HT1080 (cell line): Measurements from ENCODE around the gene SCAMP5. TPM values are rescaled to one million over a fixed set of nuclear protein-coding genes. Genes with fewer than 3 reads are reported as not detected.

Experiments
- DNase-seq: peaks from one replicate; pipeline ENCODE4 v3.0.0-alpha.2; 2015; ENCODE audit warnings: low read depth
- total RNA-seq: library from RNA; depleted of rRNA; stranded (reverse); fragments of >200 nt; shearing (Covaris generic); gene quantifications from 2 replicates; pipeline ENCODE4 v1.2.3, GENCODE V29; 2014

The SCAMP5 gene
- total RNA-seq, 1 experiment from 2014 or later: 1.8 TPM

GRCh38 chr15:75044258-75044878 lies 49.0 kb downstream of the SCAMP5 start:
- DNase-seq: no peak

DNA sequence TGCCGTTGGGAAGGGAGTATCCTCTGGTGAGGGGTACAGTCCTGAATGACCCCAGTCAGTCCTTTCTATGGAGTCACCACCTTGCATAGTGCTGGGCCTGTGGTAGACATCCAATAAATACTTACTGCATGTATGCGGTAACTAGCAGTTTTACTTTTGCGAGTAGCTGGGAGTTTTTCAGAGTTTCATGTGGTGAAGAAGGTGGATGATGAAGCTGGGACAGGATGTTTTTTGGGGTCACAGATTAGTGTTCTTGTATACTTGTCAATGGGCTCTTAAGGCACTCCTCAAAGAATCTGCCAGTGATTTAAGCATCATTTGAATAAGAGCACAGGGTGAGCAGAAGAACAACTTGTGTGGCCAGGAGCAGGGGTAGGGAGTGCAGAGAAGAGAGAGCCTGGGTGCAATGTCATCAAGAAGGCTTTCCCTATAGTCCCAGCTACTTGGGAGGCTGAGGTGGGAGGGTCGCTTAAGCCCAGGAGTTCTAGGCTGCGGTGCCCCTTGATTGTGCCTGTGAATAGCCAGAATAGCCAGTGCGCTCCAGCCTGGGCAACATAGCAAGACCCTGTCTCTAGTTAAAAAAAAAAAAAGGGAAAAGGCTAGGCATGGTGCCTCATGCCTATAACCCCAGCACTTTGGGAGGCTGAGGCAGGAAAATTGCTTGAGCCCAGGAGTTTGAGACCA lies 50.1 kb downstream of the SCAMP5 start:
- DNase-seq: no peak

GRCh38 chr15:75048394-75048793 lies 53.0 kb downstream of the SCAMP5 start:
- DNase-seq: no peak

- no peak for DNase-seq
Measured at GRCh38 chr15:75049392-75049791, 54.0 kb downstream of the SCAMP5 start.

- DNase-seq: no peak
Measured at GRCh38 chr15:75050283-75050682, 54.9 kb downstream of the SCAMP5 start.

DNA sequence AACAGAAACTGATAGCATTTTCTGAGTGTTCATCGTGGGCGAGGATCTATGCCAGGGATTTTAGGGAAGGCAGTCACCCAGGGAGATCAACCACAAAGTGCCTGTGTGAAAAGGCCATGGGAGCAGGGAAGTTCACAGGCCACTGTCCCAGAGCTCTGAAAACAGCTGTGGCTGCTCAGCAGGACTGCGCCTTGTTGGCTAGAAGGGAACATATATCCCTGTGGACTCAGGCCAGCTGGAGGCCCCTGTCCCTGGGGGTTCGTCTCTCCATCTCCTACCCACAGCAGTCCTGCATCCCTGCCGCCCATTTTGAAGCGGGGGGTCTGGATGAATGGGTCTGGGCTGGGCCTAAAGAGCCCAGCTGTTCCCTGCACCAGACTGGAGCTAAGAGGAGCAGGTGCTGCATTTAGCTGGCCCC lies 55.8 kb downstream of the SCAMP5 start:
- DNase-seq: no peak

DNA sequence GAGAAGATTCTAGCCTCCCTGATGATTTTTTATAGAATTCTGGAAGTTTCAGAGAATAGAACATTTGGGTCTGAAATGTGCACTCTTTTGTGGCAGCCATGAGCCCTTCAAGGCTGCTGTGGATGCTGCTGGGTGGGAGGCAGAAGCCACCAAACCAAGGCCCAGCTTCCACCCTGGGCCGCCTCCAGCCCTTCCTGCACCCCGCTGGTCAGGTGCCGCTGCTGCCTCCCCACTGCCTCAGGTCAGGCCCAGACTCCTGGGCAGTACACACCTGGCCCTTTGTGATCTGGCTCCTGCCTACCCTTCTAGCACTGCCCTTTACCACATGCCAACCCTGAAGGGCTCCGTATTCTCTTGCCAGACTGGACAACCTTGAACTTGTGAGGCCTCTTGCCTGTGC lies 56.3 kb downstream of the SCAMP5 start:
- DNase-seq: no peak

- no peak for DNase-seq
Measured at GRCh38 chr15:75052972-75053747, 57.8 kb downstream of the SCAMP5 start.

- no peak for DNase-seq
Measured at GRCh38 chr15:75053748-75054125, 58.4 kb downstream of the SCAMP5 start.

- DNase-seq: no peak
Measured at GRCh38 chr15:75054172-75054897, 59.0 kb downstream of the SCAMP5 start.

- DNase-seq: no peak
Measured at GRCh38 chr15:75056036-75056435, 60.7 kb downstream of the SCAMP5 start.

- DNase-seq: no peak
Measured at GRCh38 chr15:75058127-75058905, 63.0 kb downstream of the SCAMP5 start.

- DNase-seq: no peak
Measured at GRCh38 chr15:75059607-75060006, 64.2 kb downstream of the SCAMP5 start.

DNA sequence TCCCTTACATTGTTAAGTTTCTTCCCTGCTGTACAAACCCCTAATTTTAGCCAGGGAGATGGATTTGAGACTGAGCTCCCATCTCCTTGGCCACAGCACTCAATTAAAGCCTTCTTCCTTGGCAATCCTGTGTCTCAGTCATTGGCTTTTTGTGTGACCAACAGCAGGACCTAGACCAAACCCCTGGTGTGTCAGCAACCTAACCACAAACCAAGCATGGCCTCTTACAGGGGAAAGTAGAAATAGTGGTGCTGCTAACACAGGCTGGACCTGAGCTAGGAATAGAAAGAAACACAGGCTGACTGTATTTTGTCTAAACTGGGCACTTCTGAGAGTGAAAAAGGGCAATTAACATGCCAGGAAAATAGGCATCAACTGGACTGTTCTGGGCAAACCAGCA lies 65.9 kb downstream of the SCAMP5 start:
- DNase-seq: peak; percentile 71

DNA sequence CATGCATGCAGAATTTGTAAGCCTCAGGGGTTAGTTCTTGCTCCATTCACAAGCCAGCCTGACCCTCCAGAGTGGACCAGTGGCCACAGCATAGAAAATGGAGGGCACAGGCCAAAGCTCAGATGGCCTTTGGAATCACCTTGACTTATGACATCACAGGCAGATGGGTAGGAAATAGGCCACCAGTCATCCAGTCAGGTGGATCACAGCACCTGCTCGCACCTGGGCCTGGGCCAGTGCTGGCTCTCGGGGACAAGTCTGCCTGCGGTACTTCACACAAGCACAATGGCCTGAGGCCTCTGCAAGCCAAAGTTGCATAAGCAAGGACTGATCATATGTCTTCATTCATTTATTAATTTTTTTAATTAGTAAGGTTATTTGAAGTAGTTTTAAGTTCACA lies 67.3 kb downstream of the SCAMP5 start:
- no peak for DNase-seq

DNA sequence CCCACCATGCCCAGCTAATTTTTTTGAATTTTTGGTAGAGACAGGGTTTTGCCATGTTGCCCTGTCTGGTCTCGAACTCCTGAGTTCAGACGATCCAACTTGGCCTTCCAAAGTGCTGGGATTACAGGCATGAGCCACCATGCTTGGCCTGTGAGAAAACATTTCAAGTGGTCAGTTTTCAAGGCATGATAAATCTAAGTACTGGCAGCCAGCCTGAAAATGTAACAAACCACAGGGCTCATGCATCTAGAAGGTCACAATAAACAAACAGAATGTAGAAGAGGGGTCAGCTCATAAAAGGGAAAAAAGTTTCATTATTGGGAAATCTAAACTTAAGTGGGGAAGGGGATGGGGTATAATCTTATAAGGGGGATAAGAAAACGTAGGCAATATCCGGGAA lies 68.0 kb downstream of the SCAMP5 start:
- DNase-seq: peak; percentile 15

GRCh38 chr15:75063889-75064288 lies 68.5 kb downstream of the SCAMP5 start:
- no peak for DNase-seq

DNA sequence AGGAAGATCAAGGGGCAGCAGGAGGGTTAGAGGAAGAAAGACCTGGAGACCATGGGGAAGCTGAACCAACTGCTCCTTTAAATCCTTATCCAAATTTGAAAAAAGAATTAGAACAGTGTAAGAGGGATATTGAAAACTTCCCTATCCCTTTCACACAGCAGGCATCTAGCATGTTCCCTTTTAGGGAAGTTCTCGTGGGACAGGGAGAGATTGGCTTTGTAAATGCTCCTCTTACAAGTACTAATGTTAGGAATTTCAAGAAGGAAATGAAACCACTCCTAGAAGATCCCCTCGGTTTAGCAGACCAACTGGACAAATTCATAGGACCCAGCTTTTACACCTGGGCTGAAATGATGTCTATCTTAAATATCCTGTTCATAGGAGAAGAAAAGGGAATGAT lies 69.5 kb downstream of the SCAMP5 start:
- DNase-seq: no peak

DNA sequence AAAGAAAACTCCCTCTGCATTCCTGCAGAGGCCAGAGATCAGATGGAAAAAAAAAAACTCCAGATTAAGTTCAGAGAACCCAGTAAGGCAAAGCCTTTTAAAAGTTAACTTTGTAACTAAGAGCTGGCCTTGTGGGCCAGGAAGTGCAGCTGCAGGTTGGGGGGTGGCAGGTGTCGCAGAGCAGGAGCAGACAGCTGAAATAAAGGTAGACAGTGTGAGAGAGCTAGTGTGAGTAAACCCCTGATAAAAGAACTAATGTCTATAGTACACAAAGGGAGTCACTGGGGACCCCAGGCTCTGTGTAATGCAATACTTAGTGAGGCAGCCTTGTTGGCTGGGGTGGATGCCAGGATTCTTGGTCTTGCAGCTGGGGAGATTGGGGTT lies 70.1 kb downstream of the SCAMP5 start:
- peak; percentile 28 for DNase-seq

DNA sequence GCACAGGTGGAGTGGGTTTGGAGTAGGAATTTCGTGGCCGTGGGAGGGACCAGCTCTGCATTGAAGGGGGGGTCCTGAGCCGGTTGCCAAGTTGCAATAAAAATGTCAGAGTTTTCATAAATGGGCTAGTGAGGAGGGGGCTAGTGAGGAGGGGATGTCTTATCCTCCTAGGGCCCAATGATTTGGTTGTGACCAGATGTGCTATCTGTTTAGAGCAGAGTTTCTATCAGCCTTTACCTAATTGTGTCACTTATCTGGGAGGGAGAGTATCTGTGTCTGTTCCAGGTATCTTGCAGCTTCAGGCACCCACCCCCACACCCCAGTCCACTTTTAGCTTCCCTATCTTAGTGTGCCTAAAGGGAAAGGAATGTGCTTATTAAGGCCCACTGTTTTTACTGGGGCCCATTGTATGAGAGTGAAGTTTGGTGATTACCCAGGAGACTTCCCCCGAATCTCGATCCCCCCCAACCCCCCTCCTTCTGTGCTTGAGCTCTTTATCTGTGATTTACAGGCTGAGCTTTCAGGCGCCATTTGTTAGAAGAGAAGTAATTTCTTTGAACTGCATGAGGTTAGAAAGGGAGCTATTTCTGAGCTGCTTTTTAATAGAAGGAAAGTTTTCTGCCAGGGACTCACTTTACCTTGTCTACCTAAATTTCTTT lies 70.6 kb downstream of the SCAMP5 start:
- peak; percentile 45 for DNase-seq
